SH-SY5Y (cell line): ENCODE measurements around the gene AGO1.

Experiments
- GATA2 ChIP-seq: IDR thresholded peaks from 2 replicates; pipeline ENCODE4 v1.6.1; 2011; ENCODE audit warnings: mild to moderate bottlenecking, low read depth, low read length
- GATA3 ChIP-seq: IDR thresholded peaks from 2 replicates; pipeline ENCODE4 v1.6.1; 2011; ENCODE audit warnings: low read depth, mild to moderate bottlenecking, low read length, moderate library complexity

GRCh38 chr1:35887508-35887907, 4.5 kb downstream of the AGO1 start:
- TF ChIP-seq GATA2 (no peak), GATA3 (no peak)
